Measurements from ENCODE around the gene PFKL. TPM values are rescaled to one million over a fixed set of nuclear protein-coding genes. Genes with fewer than 3 reads are reported as not detected.

The PFKL gene
- total and polyA plus RNA-seq, 2 donors (not counting 1 experiment from before 2014, with no cell fraction given), result 267 to 318 TPM

DNA sequence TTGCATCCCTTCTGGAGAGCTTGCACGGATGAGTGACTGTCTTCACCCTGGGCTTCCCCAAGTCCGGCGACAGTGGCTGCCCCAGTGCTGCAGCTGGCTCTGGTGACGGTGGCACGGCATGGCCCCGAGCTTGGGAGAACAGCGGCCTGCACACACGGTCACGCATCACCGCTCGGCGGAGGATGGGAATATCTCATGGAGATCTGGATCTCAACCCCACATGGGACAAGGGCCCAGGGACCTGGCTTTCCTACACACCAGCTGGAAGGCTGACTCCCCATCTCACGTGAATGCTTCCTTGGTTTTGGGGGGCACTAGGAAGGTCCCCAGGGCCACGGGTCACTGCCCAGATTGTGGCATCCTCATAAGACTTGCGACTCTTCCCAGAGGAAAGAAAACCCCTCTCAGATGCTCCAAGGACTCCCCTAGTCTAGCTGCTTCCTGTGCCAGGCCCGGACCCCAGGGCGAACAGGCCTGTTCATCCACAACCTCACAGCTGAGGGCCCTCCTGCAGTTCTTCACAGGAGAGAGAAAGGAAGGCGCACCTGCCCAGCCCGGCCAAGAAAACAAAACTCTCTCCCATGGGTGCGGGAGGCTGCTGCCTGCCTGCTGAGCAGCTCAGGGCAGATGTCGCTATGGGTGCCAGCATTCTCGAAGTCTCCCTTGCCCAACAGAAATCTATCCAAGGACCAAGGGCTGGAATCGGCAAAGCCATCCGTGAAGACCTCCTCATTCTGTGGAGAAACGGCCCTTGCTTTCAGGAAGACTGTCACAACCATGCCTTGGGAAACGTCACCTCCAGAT is 29.4 kb downstream of the PFKL start:
- Mint-ChIP-seq H3K9me3 (ENCODE audit: insufficient read depth) (no peaks in the 10 kb centered on the region), H3K4me3 (no peak overlapping the region), H3K4me1 (no peaks in the 10 kb centered on the region), H3K27me3 (no peaks in the 10 kb centered on the region), H3K27ac (peak overlapping the region; percentile 56)
- Histone ChIP-seq H3K4me3 (ENCODE audit: control extremely low read depth in 1 of 5, extremely low read depth in 1 of 5, insufficient read depth in 1 of 5, low read depth in 2 of 5, low read length in 4 of 5) (no peak overlapping the region), H3K4me1 (ENCODE audit: control insufficient read depth in 2 of 2, insufficient read depth in 2 of 2, low read length in 2 of 2) (no peaks in the 10 kb centered on the region), H3K27me3 (replicated peaks in 1 of 4; ENCODE audit: control extremely low read depth in 1 of 4, control insufficient read depth in 3 of 4, insufficient read depth in 4 of 4, low read length in 3 of 4) (no peaks in the 10 kb centered on the region), H3K79me2 (ENCODE audit: control insufficient read depth, insufficient read depth, low read length) (no peaks in the 10 kb centered on the region), H3K36me3 (replicated peaks in 1 of 2; ENCODE audit: control extremely low read depth in 1 of 2, control insufficient read depth in 1 of 2, extremely low read depth in 1 of 2, insufficient read depth in 2 of 2, low read length in 1 of 2) (peaks cover 0 to 30% of the 10 kb centered on the region in 2 experiments), H4K20me1 (ENCODE audit: control insufficient read depth, insufficient read depth, low read length, poor library complexity, severe bottlenecking) (peaks cover 51% of the 10 kb centered on the region), H3K9me3 (ENCODE audit: control extremely low read depth in 1 of 3, control insufficient read depth in 2 of 3, insufficient read depth in 1 of 3, low read length in 2 of 3) (no peaks in the 10 kb centered on the region), H3K9ac (ENCODE audit: low read length) (no peak overlapping the region), H3K4me2 (replicated peaks; ENCODE audit: low read depth, low read length, poor library complexity, severe bottlenecking) (no peak overlapping the region), H2AFZ (ENCODE audit: insufficient read depth, low read depth, low read length, poor library complexity, severe bottlenecking) (no peak overlapping the region), H3K27ac (ENCODE audit: low read length in 2 of 2) (no peak overlapping the region)
- ChIA-PET POLR2A (interaction anchor here (1.2 kb wide), 1 partner anchor 8 kb away, joined by 3 read pairs; no protein-coding TSS in a partner anchor), CTCF (no interaction called here)
- DNase-seq (no peak), ATAC-seq (ENCODE audit: low read depth) (no peak)
- no peak for TF ChIP-seq EZH2 (IDR thresholded peaks at IDR 0.05; ENCODE audit: borderline replicate concordance, insufficient read depth, low read depth, low read length, poor library complexity, severe bottlenecking)
- TF ChIP-seq, protein P1, sequence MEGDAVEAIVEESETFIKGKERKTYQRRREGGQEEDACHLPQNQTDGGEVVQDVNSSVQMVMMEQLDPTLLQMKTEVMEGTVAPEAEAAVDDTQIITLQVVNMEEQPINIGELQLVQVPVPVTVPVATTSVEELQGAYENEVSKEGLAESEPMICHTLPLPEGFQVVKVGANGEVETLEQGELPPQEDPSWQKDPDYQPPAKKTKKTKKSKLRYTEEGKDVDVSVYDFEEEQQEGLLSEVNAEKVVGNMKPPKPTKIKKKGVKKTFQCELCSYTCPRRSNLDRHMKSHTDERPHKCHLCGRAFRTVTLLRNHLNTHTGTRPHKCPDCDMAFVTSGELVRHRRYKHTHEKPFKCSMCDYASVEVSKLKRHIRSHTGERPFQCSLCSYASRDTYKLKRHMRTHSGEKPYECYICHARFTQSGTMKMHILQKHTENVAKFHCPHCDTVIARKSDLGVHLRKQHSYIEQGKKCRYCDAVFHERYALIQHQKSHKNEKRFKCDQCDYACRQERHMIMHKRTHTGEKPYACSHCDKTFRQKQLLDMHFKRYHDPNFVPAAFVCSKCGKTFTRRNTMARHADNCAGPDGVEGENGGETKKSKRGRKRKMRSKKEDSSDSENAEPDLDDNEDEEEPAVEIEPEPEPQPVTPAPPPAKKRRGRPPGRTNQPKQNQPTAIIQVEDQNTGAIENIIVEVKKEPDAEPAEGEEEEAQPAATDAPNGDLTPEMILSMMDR (IDR thresholded peaks at IDR 0.05), result no peak
- WGBS (ENCODE audit: insufficient coverage), result 89% methylated on average over 23 of the region's 26 CpGs
- intact Hi-C loops (cut with micrococcal nuclease), result no loop called here

DNA sequence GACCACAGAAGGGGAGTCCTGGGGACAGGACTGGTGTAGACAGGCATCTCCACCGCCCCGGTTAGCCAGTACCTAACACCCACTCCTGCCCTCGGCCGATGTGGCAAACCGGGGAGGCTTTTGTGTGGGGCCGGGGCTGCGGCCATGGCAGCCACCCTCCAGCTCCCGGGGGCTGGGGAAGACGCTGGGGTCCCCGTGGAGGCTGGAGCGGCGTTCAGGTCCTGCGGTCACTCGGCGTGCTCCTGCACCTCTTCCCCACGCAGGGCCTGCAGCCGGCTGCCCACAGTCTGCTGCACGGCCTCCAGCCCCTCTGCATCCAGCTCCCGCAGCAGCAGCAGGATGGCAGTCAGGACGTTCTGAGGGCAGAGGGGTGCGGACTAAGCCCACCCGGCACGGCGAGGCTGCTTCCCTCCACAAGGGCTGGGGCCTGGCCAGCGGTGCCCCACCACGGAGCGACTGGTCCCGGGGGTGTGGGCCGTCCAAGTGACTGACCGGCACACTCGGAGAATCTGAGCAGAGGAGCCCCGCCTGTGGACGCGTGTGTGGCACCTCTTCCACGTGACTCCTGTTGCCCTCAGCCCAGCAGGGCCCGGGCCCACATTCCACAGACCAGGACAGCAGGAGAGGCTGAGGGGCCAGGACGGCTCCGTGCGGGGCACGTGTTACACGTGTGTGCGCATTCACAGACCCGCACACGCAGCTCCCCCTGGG is 30.3 kb downstream of the PFKL start:
- no peak for DNase-seq
- Histone ChIP-seq H3K9ac (ENCODE audit: low read length) (no peak overlapping the region), H3K4me2 (replicated peaks; ENCODE audit: low read depth, low read length, poor library complexity, severe bottlenecking) (no peak overlapping the region), H3K36me3 (replicated peaks in 1 of 2; ENCODE audit: control extremely low read depth in 1 of 2, control insufficient read depth in 1 of 2, extremely low read depth in 1 of 2, insufficient read depth in 2 of 2, low read length in 1 of 2) (peaks cover 0 to 29% of the 10 kb centered on the region in 2 experiments), H4K20me1 (ENCODE audit: control insufficient read depth, insufficient read depth, low read length, poor library complexity, severe bottlenecking) (peaks cover 55% of the 10 kb centered on the region), H2AFZ (ENCODE audit: insufficient read depth, low read depth, low read length, poor library complexity, severe bottlenecking) (no peak overlapping the region), H3K27ac (ENCODE audit: low read length in 2 of 2) (no peak overlapping the region), H3K9me3 (ENCODE audit: control extremely low read depth in 1 of 3, control insufficient read depth in 2 of 3, insufficient read depth in 1 of 3, low read length in 2 of 3) (no peaks in the 10 kb centered on the region), H3K79me2 (ENCODE audit: control insufficient read depth, insufficient read depth, low read length) (no peaks in the 10 kb centered on the region), H3K4me1 (ENCODE audit: control insufficient read depth in 2 of 2, insufficient read depth in 2 of 2, low read length in 2 of 2) (no peaks in the 10 kb centered on the region), H3K4me3 (ENCODE audit: control extremely low read depth in 1 of 5, extremely low read depth in 1 of 5, insufficient read depth in 1 of 5, low read depth in 2 of 5, low read length in 4 of 5) (no peak overlapping the region), H3K27me3 (replicated peaks in 1 of 4; ENCODE audit: control extremely low read depth in 1 of 4, control insufficient read depth in 3 of 4, insufficient read depth in 4 of 4, low read length in 3 of 4) (no peaks in the 10 kb centered on the region)
- Mint-ChIP-seq H3K4me1 (no peaks in the 10 kb centered on the region), H3K4me3 (no peak overlapping the region), H3K27ac (no peak overlapping the region), H3K27me3 (no peaks in the 10 kb centered on the region), H3K9me3 (ENCODE audit: insufficient read depth) (no peaks in the 10 kb centered on the region)
- TF ChIP-seq, protein P1 (IDR thresholded peaks at IDR 0.05), result no peak
- no peak for TF ChIP-seq EZH2 (IDR thresholded peaks at IDR 0.05; ENCODE audit: borderline replicate concordance, insufficient read depth, low read depth, low read length, poor library complexity, severe bottlenecking)
- WGBS (ENCODE audit: insufficient coverage), result 94% methylated on average over 44 of the region's 44 CpGs
- ChIA-PET CTCF (no interaction called here), POLR2A (interaction anchor here (0.8 to 1.2 kb wide), 2 partner anchors 7 to 26 kb away, joined by 3 read pairs; no protein-coding TSS in a partner anchor)
- intact Hi-C loops (cut with micrococcal nuclease), result no loop called here
- no peak for ATAC-seq (ENCODE audit: low read depth)
